Calu3 (cell line): ENCODE results near the gene DRD2. TPM values are rescaled to one million over a fixed set of nuclear protein-coding genes. Genes with fewer than 3 reads are reported as not detected.

ENCODE experiments used
- BruUV-seq: library from RNA; stranded (reverse); fragments of 400-500 nt; replicated peaks from 2 replicates; lab custom pipeline; 2021; lab: Mats Ljungman, UMichigan
- CTCF ChIA-PET: fragments of 300-600 bp; sonication (Branson Sonifier 250); formaldehyde crosslinking; loops from one replicate; lab custom pipeline; 2022; ENCODE audit warnings: antibody characterized with exemption; lab: Charles Lee
- DNase-seq: peaks from one replicate; pipeline ENCODE4 v3.0.0; 2022
- H3K27ac Mint-ChIP-seq: one replicate; pipeline ENCODE4 v1.8.0; 2022; ENCODE audit warnings: mixed read lengths; ENCODE audit not compliant: unreplicated experiment
- H3K27me3 Mint-ChIP-seq: one replicate; pipeline ENCODE4 v1.8.0; 2022; ENCODE audit warnings: mixed read lengths; ENCODE audit not compliant: unreplicated experiment
- H3K36me3 Mint-ChIP-seq: one replicate; pipeline ENCODE4 v1.8.0; 2022; ENCODE audit warnings: mild to moderate bottlenecking, moderate library complexity, mixed read lengths; ENCODE audit not compliant: insufficient read depth, unreplicated experiment
- H3K4me1 Mint-ChIP-seq: one replicate; pipeline ENCODE4 v1.8.0; 2022; ENCODE audit warnings: mild to moderate bottlenecking, low read depth, mixed read lengths; ENCODE audit not compliant: unreplicated experiment
- H3K4me3 Mint-ChIP-seq: one replicate; pipeline ENCODE4 v1.8.0; 2022; ENCODE audit warnings: mild to moderate bottlenecking, low read depth, moderate library complexity, mixed read lengths; ENCODE audit not compliant: unreplicated experiment
- H3K9me3 Mint-ChIP-seq: one replicate; pipeline ENCODE4 v1.8.0; 2022; ENCODE audit warnings: low read depth, mixed read lengths; ENCODE audit not compliant: unreplicated experiment
- intact Hi-C: fragments of 100-400 bp; cut with micrococcal nuclease; formaldehyde crosslinking; loops from one replicate; pipeline ENCODE4 v1.10.0; 2022; ENCODE audit not compliant: unreplicated experiment
- total RNA-seq: library from RNA; stranded (reverse); gene quantifications from 2 replicates; pipeline ENCODE4 v1.2.3, GENCODE V29; 2022
- TF ChIP-seq, protein P1 (sequence below): fragments of 200-600 bp; IDR thresholded peaks from one replicate; pipeline ENCODE4 v1.8.0; 2022; ENCODE audit warnings: antibody characterized with exemption; ENCODE audit not compliant: unreplicated experiment

DRD2 gene
- total RNA-seq, 1 experiment from 2014 or later: 0.45 TPM

DNA sequence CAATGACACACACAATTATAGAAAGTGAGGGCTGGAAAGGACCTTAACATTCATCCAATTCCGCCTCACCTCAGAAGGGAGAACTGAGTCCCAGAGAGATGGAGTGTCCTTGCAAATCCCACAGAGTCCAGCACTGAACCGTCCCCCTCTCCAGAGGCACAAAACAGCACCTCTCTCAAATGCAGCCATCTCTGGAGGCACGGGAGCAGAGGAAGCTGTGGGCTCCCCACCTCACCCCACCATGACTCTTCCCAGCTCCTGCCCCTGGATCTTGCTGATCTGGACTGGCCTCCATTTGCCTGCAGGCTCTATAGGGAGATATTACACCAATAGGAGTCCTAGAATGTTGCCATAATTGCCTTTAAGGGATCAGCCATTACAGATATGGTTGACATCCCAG lies 1.4 kb upstream of the DRD2 start:
- no peak overlapping the region for H3K4me3 Mint-ChIP-seq
- DNase-seq: no peak
- intact Hi-C loops: no loop called here
- H3K4me1 Mint-ChIP-seq: peaks cover 8% of the 10 kb centered on the region
- CTCF ChIA-PET: no interaction called here
- peaks cover 4% of the 10 kb centered on the region for H3K36me3 Mint-ChIP-seq
- no peaks in the 10 kb centered on the region for H3K9me3 Mint-ChIP-seq
- H3K27me3 Mint-ChIP-seq: peaks cover 100% of the 10 kb centered on the region
- no peak overlapping the region for H3K27ac Mint-ChIP-seq
- no TSS peak for BruUV-seq
- TF ChIP-seq, protein P1, sequence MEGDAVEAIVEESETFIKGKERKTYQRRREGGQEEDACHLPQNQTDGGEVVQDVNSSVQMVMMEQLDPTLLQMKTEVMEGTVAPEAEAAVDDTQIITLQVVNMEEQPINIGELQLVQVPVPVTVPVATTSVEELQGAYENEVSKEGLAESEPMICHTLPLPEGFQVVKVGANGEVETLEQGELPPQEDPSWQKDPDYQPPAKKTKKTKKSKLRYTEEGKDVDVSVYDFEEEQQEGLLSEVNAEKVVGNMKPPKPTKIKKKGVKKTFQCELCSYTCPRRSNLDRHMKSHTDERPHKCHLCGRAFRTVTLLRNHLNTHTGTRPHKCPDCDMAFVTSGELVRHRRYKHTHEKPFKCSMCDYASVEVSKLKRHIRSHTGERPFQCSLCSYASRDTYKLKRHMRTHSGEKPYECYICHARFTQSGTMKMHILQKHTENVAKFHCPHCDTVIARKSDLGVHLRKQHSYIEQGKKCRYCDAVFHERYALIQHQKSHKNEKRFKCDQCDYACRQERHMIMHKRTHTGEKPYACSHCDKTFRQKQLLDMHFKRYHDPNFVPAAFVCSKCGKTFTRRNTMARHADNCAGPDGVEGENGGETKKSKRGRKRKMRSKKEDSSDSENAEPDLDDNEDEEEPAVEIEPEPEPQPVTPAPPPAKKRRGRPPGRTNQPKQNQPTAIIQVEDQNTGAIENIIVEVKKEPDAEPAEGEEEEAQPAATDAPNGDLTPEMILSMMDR: no peak

DNA sequence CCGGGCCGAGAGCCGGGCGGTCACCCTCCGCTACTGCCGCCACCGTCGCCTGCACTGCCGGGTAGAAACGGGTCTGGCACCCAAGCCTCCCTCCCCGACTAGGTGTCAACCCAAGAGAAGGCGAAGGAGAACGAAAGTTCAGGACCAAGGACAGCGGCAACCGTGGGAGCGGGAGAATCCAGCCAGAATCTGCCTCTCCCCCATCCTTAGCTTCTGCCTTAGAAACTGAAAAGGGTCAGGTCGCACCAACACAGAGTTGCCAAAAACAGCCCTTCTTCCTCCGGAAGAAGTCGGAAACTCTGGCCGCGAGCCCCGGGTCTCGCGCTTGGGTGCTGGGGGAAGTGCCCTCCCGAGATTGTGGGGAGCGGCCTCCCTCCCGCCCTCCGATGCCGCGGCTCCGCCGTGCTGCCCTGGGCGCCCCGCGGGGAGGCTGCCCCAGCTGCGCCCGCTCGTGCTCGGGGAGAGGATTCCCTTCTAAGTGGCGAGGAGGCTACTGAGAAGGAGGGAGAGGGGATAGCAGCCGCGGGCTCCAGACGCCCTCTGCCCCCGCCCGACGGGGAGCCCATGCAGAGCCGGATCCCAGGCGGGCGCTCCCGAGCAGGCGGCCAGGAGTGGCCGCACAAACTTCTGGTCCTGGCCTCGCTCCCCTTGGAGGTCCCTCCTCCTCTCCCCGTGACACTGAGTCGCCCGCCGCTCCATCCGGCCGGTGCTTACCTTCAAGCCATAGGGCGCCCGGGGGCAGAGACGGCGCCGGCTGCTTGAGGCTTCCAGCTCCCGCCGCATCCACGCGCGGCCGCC lies 637 bp downstream of the DRD2 start:
- peak overlapping the region; percentile 34 for H3K4me3 Mint-ChIP-seq
- CTCF ChIA-PET: no interaction called here
- H3K27ac Mint-ChIP-seq: no peak overlapping the region
- peaks cover 4% of the 10 kb centered on the region for H3K36me3 Mint-ChIP-seq
- H3K9me3 Mint-ChIP-seq: no peaks in the 10 kb centered on the region
- H3K27me3 Mint-ChIP-seq: peaks cover 85% of the 10 kb centered on the region
- BruUV-seq: no TSS peak
- H3K4me1 Mint-ChIP-seq: peaks cover 8% of the 10 kb centered on the region
- intact Hi-C loops: no loop called here
- TF ChIP-seq, protein P1: no peak
- peak; percentile 84 for DNase-seq

DNA sequence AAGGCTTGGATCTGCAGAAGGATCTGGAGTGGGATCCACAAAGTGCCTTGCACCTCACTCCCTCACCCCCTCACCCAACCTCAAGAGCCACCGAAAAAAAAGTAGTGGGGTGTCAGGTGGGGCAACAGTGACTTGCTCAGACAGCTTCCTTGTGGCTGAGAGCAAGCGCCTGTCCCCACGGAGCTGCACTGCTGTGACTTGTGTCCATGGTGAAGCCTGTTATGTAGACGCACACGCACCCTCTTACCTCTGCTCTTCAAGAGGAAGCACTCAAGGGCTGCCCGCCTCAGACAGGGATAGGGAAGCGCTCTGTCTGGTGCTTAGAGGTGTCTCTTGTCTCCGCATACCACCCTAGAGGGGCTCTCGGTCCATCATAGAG lies 1.2 kb downstream of the DRD2 start:
- CTCF ChIA-PET: no interaction called here
- TF ChIP-seq, protein P1: no peak
- Mint-ChIP-seq H3K36me3 (peaks cover 4% of the 10 kb centered on the region), H3K27me3 (peaks cover 85% of the 10 kb centered on the region), H3K4me3 (no peak overlapping the region), H3K4me1 (peaks cover 8% of the 10 kb centered on the region), H3K27ac (no peak overlapping the region), H3K9me3 (no peaks in the 10 kb centered on the region)
- no peak for DNase-seq
- intact Hi-C loops: no loop called here
- no TSS peak for BruUV-seq

DNA sequence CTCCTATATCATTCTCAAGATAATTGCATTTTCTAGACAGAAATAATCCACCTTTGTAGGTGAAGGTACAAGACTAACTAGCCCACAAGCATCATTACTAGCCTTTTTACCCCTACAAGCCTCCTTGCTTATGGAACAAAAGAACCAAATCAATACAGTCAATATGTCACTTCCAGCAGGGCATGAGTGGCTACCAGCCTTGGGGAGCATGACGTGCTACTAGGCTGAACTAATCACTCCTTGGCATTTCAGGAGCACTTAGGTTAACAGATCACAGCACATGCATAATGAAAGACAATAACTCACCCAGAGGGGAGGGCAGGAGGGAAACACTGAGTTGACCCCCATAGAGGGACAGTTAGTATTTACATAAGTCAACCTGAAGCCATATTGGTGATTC lies 2.7 kb downstream of the DRD2 start:
- H3K9me3 Mint-ChIP-seq: no peaks in the 10 kb centered on the region
- intact Hi-C loops: no loop called here

More for the DNA sequence above, 2.7 kb downstream of the DRD2 start:
- no TSS peak for BruUV-seq
- CTCF ChIA-PET: no interaction called here
- Mint-ChIP-seq H3K4me3 (no peak overlapping the region), H3K27ac (no peak overlapping the region), H3K27me3 (peaks cover 75% of the 10 kb centered on the region), H3K36me3 (peaks cover 4% of the 10 kb centered on the region), H3K4me1 (peaks cover 8% of the 10 kb centered on the region)
- TF ChIP-seq, protein P1: no peak
- no peak for DNase-seq
